HK-2 (cell line): ENCODE data around the gene HBD.

Experiments
- DNase-seq: peaks from one replicate; pipeline ENCODE4 v3.0.0-alpha.2; 2018; ENCODE audit not compliant: unreplicated experiment

Gene HBD

GRCh38 chr11:5233307-5233706 is 976 bp downstream of the HBD start:
- DNase-seq: no peak

DNA sequence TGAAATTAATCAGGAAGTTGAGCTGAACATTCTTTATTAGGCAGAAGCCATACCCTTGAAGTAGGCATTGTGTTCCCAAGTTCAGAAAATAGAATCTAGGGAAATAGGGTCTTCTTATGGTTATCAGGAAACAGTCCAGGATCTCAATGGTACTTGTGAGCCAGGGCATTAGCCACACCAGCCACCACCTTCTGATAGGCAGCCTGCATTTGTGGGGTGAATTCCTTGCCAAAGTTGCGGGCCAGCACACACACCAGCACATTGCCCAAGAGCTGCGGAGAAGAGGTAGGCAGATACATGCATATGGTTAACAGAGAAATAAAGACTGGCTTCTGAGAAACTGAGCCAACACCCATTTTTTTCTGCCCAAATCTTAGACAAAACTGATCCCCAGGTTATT is 1.5 kb downstream of the HBD start:
- DNase-seq: no peak

DNA sequence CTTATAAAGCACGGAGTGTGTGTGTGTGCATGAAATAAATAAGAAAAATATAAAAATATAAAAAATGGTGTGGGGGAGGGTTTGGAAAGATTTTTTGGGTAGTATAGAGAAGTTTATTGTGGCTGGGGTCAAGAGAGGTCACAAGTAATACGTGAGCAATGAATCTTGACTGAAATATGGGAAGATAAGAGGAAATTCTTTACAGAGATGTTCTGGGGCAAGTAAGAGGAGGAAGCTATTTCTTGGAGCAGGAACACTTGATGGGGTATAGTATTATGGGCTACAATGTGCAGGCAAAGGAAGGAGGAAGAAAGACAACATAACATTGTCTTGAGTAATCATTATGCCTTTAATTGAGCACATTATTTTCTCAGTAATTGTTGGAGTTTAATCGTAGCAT is 2.1 kb downstream of the HBD start:
- DNase-seq: no peak

- no peak for DNase-seq
These were observed 3.2 kb downstream of the HBD start for GRCh38 chr11:5231111-5231510.

DNA sequence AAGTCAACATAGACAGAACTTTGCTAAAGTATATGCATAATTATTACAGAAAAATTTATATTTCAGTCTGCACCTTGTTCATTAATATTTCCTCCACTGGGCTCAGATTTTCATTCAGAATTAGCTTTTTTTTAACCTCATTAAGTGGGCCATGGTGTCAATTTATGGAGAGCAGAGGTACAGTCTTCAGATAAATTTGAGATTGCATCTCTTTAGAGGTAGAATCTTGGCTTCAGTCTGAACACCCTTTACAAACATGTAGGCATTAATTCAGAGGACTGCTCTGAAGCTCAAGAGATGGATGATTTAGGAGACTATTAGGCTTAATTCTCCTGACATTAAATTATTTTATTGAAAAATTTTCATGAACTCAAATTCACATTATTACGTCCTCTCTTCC is 4.0 kb downstream of the HBD start:
- DNase-seq: no peak

GRCh38 chr11:5229796-5230195 is 4.5 kb downstream of the HBD start:
- DNase-seq: no peak

GRCh38 chr11:5229356-5229755 is 4.9 kb downstream of the HBD start:
- no peak for DNase-seq

GRCh38 chr11:5228124-5228523 is 6.2 kb downstream of the HBD start:
- no peak for DNase-seq

DNA sequence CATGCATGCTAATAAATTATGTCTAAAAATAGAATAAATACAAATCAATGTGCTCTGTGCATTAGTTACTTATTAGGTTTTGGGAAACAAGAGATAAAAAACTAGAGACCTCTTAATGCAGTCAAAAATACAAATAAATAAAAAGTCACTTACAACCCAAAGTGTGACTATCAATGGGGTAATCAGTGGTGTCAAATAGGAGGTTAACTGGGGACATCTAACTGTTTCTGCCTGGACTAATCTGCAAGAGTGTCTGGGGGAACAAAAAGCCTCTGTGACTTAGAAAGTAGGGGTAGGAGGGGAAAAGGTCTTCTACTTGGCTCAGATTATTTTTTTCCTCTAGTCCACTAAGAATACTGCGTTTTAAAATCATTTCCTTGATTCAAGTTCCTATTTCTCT is 6.6 kb downstream of the HBD start:
- DNase-seq: no peak

GRCh38 chr11:5226732-5227310 is 7.5 kb downstream of the HBD start, which contains the start of gene HBB:
Gene HBB, minus strand, starts transcription at chr11:5227071. Its CDS starts 50 bp downstream, at chr11:5227021.
- no peak for DNase-seq

DNA sequence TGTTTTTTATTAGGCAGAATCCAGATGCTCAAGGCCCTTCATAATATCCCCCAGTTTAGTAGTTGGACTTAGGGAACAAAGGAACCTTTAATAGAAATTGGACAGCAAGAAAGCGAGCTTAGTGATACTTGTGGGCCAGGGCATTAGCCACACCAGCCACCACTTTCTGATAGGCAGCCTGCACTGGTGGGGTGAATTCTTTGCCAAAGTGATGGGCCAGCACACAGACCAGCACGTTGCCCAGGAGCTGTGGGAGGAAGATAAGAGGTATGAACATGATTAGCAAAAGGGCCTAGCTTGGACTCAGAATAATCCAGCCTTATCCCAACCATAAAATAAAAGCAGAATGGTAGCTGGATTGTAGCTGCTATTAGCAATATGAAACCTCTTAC is 8.8 kb downstream of the HBD start:
- DNase-seq: no peak

DNA sequence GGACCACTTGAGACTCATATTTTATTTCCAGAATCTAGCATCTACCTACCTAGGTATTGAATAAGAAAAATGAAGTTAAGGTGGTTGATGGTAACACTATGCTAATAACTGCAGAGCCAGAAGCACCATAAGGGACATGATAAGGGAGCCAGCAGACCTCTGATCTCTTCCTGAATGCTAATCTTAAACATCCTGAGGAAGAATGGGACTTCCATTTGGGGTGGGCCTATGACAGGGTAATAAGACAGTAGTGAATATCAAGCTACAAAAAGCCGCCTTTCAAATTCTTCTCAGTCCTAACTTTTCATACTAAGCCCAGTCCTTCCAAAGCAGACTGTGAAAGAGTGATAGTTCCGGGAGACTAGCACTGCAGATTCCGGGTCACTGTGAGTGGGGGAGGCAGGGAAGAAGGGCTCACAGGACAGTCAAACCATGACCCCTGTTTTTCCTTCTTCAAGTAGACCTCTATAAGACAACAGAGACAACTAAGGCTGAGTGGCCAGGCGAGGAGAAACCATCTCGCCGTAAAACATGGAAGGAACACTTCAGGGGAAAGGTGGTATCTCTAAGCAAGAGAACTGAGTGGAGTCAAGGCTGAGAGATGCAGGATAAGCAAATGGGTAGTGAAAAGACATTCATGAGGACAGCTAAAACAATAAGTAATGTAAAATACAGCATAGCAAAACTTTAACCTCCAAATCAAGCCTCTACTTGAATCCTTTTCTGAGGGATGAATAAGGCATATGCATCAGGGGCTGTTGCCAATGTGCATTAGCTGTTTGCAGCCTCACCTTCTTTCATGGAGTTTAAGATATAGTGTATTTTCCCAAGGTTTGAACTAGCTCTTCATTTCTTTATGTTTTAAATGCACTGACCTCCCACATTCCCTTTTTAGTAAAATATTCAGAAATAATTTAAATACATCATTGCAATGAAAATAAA is 9.5 kb downstream of the HBD start:
- DNase-seq: no peak

DNA sequence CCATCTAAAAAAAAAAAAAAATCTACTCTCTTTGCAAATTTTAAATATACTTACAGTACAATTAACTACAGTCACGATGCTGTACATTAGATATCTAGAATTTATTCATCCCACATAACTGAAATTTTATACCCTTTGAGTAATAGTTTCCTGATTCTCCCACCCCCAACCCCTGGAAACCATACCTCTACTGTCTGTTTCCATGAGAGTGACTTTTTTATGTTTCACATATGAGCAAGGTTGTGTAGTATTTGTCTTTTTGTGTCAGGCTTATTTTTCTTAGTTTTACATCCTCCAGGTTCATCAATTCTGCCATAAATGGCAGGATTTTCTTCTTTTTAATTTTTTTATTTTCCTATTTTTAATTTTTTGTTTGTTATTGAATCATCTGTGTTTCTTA is 10.6 kb downstream of the HBD start:
- DNase-seq: no peak

GRCh38 chr11:5223146-5223545 is 11.1 kb downstream of the HBD start:
- no peak for DNase-seq

- no peak for DNase-seq
These were observed 23.9 kb downstream of the HBD start for GRCh38 chr11:5210376-5210885.

DNA sequence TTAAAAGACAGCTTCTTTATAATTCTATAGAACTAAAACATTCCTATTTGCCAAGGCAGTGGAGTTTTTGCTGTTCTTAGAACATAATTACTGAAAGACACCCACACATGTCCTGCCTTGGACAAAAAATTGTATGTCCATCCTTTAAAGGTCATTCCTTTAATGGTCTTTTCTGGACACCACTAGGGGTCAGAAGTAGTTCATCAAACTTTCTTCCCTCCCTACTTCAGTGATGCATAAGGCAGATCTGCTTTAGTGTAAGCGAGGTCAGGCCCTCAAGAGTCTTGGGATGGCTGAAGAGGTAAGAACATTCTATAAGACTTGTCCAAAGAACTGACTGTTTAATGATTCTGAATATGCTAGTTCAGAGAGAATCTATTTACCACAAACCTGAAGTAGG is 29.5 kb downstream of the HBD start:
- DNase-seq: no peak

DNA sequence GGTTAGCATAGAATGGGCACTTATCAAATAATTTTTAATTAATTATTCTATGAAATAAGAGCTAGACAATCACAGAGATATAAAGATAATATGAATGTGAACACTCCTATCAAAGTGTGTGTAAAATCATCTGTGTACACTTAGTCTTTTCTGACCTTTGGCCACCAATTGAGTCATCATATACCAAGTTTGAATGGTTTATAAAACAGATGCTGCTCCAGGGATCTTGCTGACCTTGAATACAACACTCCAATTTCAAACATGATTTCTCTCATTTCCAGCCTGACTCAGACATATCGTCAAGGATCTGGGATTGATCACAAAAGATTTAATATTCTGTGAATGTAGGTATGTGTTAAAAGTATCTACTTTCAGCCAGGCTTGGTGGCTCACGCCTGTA is 30.9 kb downstream of the HBD start:
- no peak for DNase-seq

GRCh38 chr11:5200582-5200981 is 33.7 kb downstream of the HBD start, which contains the start of gene OR51V1:
Gene OR51V1, minus strand, starts transcription at chr11:5200682. Its CDS starts 0 bp downstream, at chr11:5200682.
- DNase-seq: no peak

DNA sequence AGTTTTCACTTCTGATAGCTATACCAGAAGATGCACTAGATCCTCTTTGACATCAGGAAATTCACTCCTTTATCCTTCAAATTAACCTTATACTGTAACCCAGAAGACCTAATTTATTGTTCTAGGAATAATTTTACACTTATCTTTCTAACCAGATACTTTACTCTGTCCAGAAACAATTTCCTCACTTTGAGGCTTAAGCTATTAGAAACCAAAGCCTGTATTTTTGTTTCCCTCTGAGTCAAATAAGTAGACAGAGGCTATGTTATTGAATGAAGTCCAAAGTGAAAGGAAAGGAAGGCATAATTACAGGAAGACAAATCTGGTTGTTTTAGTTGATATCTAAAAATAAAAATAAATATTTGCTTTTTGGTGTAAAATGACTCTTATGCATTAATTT is 36.0 kb downstream of the HBD start:
- no peak for DNase-seq

GRCh38 chr11:5197536-5197935 is 36.7 kb downstream of the HBD start:
- no peak for DNase-seq

GRCh38 chr11:5196731-5197130 is 37.6 kb downstream of the HBD start:
- no peak for DNase-seq

DNA sequence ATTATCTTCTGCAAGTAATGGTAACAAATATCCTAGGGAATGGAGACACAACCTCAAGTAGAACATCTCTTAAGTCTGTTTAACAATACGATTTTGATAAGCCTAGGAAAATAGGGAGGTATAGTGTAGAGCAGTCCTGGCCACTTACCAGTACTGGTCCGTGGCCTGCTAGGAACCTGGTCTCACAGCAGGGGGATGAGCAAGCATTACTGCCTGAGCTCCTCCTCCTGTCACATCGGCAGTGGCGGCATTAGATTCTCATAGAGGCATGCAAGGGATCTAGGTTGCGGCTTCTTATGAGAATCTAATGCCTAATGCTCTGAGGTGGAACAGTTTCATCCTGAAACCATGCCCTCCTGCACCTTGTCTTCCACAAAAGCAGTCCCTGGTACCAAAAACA is 38.2 kb downstream of the HBD start:
- DNase-seq: no peak

DNA sequence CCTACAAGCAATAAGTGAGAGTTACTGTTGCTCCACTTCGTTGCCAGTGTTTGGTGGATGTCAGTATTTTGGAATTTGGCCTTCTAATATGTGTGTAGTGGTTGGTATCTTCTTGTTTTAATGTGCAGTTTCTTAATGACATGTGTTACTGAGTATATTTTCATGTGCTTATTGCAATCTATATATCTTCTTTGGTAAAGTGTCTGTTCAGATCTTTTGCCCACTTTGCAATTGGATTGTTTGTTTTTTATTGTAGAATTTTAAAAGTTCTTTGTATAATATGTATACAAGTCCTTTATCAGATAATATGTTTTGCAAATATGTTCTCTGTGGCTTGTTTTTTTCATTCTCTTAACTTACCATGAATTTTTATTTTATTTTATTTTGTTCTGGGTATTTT is 41.5 kb downstream of the HBD start:
- no peak for DNase-seq
